Measurements from ENCODE around the gene PLCL2. TPM values are rescaled to one million over a fixed set of nuclear protein-coding genes. Genes with fewer than 3 reads are reported as not detected.

PLCL2 gene
- total RNA-seq, 1 donor from 2014 or later = 2.5 TPM

DNA sequence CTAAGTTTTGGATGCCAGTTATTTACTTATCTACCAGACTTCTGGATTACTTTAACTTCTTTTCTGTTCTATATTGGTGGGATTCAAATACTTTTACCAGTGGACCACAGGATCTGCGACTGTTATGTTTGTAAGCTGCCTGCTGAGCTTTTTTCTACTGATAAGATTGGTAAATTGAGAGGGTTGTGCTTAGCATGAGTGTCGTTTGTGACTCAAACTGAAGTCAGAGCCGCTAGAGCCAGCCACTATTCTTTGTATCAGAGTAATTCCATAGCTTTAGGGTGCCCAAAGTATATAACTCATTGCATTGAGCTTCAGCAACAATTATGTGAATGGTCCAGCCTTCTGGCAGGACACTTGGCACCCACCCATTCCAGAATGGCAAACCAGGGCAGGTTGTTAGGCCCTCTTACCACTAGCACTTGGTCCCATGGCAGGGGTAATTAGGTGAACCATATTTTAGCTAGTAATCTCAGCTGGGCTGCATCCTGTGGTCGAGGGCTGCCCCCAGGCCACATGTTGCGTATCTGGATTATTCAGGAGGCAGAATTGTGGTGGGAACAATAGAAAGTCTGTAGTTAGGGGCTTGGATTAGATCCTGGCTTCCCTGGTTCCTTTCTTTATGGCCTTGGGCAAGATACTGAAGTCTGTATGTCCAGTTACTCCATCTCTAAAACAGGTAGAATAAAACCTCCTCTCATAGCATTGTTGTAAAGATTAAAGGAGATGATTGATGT is 6.0 kb downstream of the PLCL2 start:
- H3K4me3 ChIP-seq (ENCODE audit: low read depth, low read length) = no peak overlapping the region
- TF ChIP-seq, protein P1, sequence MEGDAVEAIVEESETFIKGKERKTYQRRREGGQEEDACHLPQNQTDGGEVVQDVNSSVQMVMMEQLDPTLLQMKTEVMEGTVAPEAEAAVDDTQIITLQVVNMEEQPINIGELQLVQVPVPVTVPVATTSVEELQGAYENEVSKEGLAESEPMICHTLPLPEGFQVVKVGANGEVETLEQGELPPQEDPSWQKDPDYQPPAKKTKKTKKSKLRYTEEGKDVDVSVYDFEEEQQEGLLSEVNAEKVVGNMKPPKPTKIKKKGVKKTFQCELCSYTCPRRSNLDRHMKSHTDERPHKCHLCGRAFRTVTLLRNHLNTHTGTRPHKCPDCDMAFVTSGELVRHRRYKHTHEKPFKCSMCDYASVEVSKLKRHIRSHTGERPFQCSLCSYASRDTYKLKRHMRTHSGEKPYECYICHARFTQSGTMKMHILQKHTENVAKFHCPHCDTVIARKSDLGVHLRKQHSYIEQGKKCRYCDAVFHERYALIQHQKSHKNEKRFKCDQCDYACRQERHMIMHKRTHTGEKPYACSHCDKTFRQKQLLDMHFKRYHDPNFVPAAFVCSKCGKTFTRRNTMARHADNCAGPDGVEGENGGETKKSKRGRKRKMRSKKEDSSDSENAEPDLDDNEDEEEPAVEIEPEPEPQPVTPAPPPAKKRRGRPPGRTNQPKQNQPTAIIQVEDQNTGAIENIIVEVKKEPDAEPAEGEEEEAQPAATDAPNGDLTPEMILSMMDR (IDR thresholded peaks at IDR 0.05; ENCODE audit: insufficient read depth, low read length, poor library complexity, severe bottlenecking) = no peak
- no peaks in the 10 kb centered on the region for H3K27me3 ChIP-seq (ENCODE audit: control insufficient read depth, insufficient read depth, low read length)
- DNase-seq (ENCODE audit: low read depth) = no peak
- H3K36me3 ChIP-seq (ENCODE audit: control insufficient read depth, insufficient read depth, low read length) = no peaks in the 10 kb centered on the region

DNA sequence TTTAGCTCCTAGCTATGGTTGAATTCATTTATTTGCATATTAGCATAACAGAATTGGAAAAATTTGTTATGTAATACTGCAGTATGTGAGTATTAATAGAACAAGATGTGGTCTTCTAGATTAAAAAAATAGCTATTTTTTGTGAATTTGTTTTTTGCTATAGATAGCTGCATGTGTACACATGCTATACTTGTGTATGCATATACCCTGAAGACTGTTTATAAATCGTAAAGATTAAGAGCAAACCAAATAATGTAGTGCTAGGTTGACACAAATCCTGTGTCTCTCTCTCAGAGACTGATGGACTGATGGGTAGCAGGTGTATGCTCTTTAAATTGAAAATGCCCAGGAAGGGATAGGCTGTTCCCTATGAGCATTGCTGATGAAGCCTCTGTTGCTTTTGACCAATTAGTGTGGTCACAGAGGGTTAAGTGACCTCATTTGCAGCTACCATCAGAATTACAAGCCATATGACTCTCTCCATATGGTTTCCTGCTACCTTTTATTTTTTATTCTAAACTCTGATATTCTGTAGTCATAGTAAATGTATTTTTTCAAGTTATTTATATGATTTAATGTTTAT is 9.0 kb downstream of the PLCL2 start:
- H3K4me3 ChIP-seq (ENCODE audit: low read depth, low read length) = no peak overlapping the region
- no peaks in the 10 kb centered on the region for H3K27me3 ChIP-seq (ENCODE audit: control insufficient read depth, insufficient read depth, low read length)
- no peaks in the 10 kb centered on the region for H3K36me3 ChIP-seq (ENCODE audit: control insufficient read depth, insufficient read depth, low read length)
- TF ChIP-seq, protein P1 (IDR thresholded peaks at IDR 0.05; ENCODE audit: insufficient read depth, low read length, poor library complexity, severe bottlenecking) = no peak
- DNase-seq (ENCODE audit: low read depth) = no peak

DNA sequence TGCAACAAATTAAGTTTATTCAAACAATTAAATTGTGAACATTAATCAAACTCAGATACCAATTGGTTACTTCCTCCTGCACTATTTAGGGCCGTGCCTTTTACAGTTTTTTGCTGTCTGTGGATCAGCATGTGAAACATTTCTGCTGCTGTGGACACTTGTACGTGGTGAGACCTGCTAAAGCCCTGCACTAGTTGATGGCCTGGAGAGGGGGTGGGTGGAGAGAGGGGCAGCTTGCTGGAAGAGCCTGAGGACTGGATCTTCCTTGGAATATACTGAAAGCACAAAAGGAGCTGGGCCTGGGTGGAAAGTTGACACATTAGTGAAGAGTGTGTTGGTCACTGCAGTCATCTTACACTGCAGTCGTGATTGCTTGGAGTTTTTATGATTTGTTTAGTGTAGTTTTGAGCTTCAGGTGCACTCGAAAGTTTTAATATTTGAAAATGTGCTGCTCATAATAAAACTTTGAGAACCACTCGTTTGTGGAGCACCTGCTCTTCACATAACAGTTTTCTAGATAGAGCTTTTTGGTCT is 11.4 kb downstream of the PLCL2 start:
- TF ChIP-seq, protein P1 (IDR thresholded peaks at IDR 0.05; ENCODE audit: insufficient read depth, low read length, poor library complexity, severe bottlenecking) = no peak
- no peak overlapping the region for H3K4me3 ChIP-seq (ENCODE audit: low read depth, low read length)
- no peaks in the 10 kb centered on the region for H3K36me3 ChIP-seq (ENCODE audit: control insufficient read depth, insufficient read depth, low read length)
- DNase-seq (ENCODE audit: low read depth) = no peak
- no peaks in the 10 kb centered on the region for H3K27me3 ChIP-seq (ENCODE audit: control insufficient read depth, insufficient read depth, low read length)

DNA sequence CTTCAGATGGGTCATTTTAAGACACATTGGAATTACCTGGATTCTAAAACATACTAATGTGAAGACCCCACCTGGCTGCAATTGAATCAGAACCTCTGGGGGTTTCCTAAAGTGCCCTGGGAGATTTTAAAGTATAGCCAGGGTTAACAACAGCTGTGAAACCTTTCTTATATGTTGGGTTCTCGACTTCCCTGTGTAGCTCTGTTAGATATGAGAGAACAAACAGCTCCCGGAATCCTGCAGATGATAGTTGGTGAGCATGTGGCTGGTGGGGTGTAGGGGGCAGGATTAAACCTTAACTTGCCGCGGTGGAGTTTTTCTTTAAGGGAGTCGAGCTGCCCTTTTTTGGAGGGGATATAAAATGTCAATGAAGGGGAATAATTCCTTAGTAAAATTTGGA is 12.1 kb downstream of the PLCL2 start:
- no peaks in the 10 kb centered on the region for H3K36me3 ChIP-seq (ENCODE audit: control insufficient read depth, insufficient read depth, low read length)
- DNase-seq (ENCODE audit: low read depth) = no peak
- H3K4me3 ChIP-seq (ENCODE audit: low read depth, low read length) = no peak overlapping the region
- H3K27me3 ChIP-seq (ENCODE audit: control insufficient read depth, insufficient read depth, low read length) = no peaks in the 10 kb centered on the region
- TF ChIP-seq, protein P1 (IDR thresholded peaks at IDR 0.05; ENCODE audit: insufficient read depth, low read length, poor library complexity, severe bottlenecking) = no peak

DNA sequence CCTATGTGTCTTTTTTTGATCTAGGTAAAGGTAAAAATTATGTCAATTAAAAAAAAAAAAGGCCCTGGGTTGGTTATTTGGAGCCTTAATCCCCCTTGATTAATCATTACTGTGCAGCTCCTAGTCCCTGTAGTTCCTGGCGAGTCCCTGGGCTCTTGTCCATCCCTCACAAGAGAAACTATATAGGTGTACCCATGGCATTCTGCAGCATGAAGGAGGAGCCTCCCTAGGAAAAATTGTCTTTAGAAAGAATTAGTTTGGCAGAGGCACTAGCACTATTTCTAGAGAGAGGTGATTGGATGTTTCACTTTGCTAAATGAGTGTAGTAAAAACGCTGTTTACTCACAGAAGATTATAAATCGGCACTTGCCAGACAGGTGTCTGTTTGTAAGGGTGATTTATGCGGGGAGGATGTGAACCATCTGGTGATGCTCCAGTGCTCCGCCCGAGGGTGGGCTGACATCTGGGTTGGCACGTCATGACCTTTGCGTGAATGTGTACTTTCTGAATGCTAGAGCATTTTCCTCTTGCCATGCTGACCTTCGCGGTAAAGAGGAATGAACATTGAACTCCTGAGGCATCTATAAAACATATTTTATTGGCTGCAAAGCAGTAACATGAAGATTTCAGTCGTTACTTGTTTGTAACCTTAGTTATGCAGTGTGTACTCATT is 12.6 kb downstream of the PLCL2 start:
- Histone ChIP-seq H3K36me3 (ENCODE audit: control insufficient read depth, insufficient read depth, low read length) (no peaks in the 10 kb centered on the region), H3K4me3 (ENCODE audit: low read depth, low read length) (no peak overlapping the region), H3K27me3 (ENCODE audit: control insufficient read depth, insufficient read depth, low read length) (no peaks in the 10 kb centered on the region)
- DNase-seq (ENCODE audit: low read depth) = no peak
- TF ChIP-seq, protein P1 (IDR thresholded peaks at IDR 0.05; ENCODE audit: insufficient read depth, low read length, poor library complexity, severe bottlenecking) = no peak
